GM15510 (cell line): ENCODE data around the gene SFXN4.

ENCODE experiments used
- POLR2A ChIP-seq: IDR thresholded peaks from 3 replicates; pipeline ENCODE4 v1.6.1; 2011; ENCODE audit warnings: borderline replicate concordance; ENCODE audit not compliant: insufficient read length; ENCODE audit errors: extremely low read depth

SFXN4 gene

GRCh38 chr10:119105155-119105554 lies 60.4 kb downstream of the SFXN4 start:
- TF ChIP-seq POLR2A: no peak

- TF ChIP-seq POLR2A: no peak
These were observed 60.9 kb downstream of the SFXN4 start for GRCh38 chr10:119104654-119105015.

GRCh38 chr10:119103903-119104653 lies 61.4 kb downstream of the SFXN4 start, which contains the start of gene DENND10:
TSS of gene DENND10 (plus strand) at chr10:119104113. CDS start at chr10:119104143, 30 bp downstream.
- peak; percentile 90 for TF ChIP-seq POLR2A

GRCh38 chr10:119103241-119103902 lies 62.1 kb downstream of the SFXN4 start:
- TF ChIP-seq POLR2A: no peak

GRCh38 chr10:119101366-119102098 lies 64.0 kb downstream of the SFXN4 start:
- TF ChIP-seq POLR2A: no peak

- no peak for TF ChIP-seq POLR2A
These were observed 64.9 kb downstream of the SFXN4 start for GRCh38 chr10:119100434-119101238.

GRCh38 chr10:119098576-119098975 lies 66.9 kb downstream of the SFXN4 start:
- no peak for TF ChIP-seq POLR2A

GRCh38 chr10:119095640-119096039 lies 69.9 kb downstream of the SFXN4 start:
- no peak for TF ChIP-seq POLR2A

- TF ChIP-seq POLR2A: no peak
These were observed 74.5 kb downstream of the SFXN4 start for GRCh38 chr10:119090968-119091367.
